Tibial nerve (tissue), 4 donors: ENCODE measurements around the gene SRGAP3.

Source experiments
- EP300 ChIP-seq, 2 donors: sonication (generic); formaldehyde crosslinking; IDR thresholded peaks; one replicate each; pipeline ENCODE4 v1.6.1; 2017; ENCODE audit warnings: antibody characterized with exemption in 2 of 2, mild to moderate bottlenecking in 1 of 2
- POLR2A ChIP-seq, 2 donors: fragments of 450-650 bp; IDR thresholded peaks; one replicate each; pipeline ENCODE4 v1.6.1; 2017; ENCODE audit warnings: antibody characterized with exemption in 2 of 2, mild to moderate bottlenecking in 2 of 2, moderate library complexity in 2 of 2
- TF ChIP-seq, protein P1 (sequence below), 5 experiments: fragments of 200-600 bp in 3 of 5; fragments of 450-650 bp in 2 of 5; sonication (generic) in 3 of 5; IDR thresholded peaks; one replicate each; pipeline ENCODE4 v1.5.1; 2016 to 2019; ENCODE audit warnings: antibody characterized with exemption in 5 of 5, mild to moderate bottlenecking in 3 of 5, moderate library complexity in 2 of 5

DNA sequence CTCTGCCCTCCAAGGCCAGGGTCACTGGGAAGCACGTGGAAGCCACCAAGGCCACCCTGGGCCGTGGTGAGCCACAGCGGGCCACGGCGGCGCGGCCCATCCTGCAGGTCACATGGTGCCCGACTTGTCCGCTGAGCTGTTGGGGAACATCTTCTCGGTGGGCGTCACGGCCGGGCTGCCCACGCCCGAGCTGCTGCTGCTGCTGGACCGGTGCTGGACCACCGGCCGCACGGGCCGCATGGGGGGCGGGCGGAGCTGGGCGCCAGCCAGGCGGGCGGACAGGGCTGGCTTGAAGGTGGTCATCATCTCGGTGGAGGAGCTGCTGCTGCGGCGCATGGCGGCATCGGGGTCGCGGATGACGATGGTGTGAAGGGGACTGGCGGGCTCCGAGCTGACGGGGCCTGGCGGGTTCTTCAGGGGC lies 264.0 kb downstream of the SRGAP3 start:
- TF ChIP-seq, protein P1, sequence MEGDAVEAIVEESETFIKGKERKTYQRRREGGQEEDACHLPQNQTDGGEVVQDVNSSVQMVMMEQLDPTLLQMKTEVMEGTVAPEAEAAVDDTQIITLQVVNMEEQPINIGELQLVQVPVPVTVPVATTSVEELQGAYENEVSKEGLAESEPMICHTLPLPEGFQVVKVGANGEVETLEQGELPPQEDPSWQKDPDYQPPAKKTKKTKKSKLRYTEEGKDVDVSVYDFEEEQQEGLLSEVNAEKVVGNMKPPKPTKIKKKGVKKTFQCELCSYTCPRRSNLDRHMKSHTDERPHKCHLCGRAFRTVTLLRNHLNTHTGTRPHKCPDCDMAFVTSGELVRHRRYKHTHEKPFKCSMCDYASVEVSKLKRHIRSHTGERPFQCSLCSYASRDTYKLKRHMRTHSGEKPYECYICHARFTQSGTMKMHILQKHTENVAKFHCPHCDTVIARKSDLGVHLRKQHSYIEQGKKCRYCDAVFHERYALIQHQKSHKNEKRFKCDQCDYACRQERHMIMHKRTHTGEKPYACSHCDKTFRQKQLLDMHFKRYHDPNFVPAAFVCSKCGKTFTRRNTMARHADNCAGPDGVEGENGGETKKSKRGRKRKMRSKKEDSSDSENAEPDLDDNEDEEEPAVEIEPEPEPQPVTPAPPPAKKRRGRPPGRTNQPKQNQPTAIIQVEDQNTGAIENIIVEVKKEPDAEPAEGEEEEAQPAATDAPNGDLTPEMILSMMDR (IDR thresholded peaks at IDR 0.05) = no peak
- TF ChIP-seq POLR2A (IDR thresholded peaks at IDR 0.05) = no peak
- no peak for TF ChIP-seq EP300 (IDR thresholded peaks at IDR 0.05)
